PC-9 (cell line): ENCODE results near the gene EXOG. TPM values are rescaled to one million over a fixed set of nuclear protein-coding genes. Genes with fewer than 3 reads are reported as not detected.

Source experiments
- BruUV-seq: library from RNA; stranded (reverse); fragments of 400-500 nt; replicated peaks from 2 replicates; lab custom pipeline; 2021; lab: Mats Ljungman, UMichigan
- CTCF ChIA-PET: fragments of 300-600 bp; sonication (Branson Sonifier 250); formaldehyde crosslinking; loops from one replicate; lab custom pipeline; 2022; ENCODE audit warnings: antibody characterized with exemption; lab: Charles Lee
- POLR2A ChIA-PET: fragments of 300-600 bp; sonication (Branson Sonifier 250); formaldehyde crosslinking; loops from one replicate; lab custom pipeline; 2022; ENCODE audit warnings: antibody characterized with exemption; ENCODE audit not compliant: unreplicated experiment; lab: Charles Lee
- DNase-seq, 2 experiments: peaks; one replicate each; pipeline versions ENCODE4 v3.0.0 to v3.0.0-alpha.2; 2015 to 2022; ENCODE audit warnings: mixed read lengths in 1 of 2
- H2AFZ ChIP-seq: fragments of 200-600 bp; sonication (generic); 2 replicates; pipeline ENCODE4 v1.8.1; 2017; ENCODE audit warnings: antibody characterized with exemption
- H3F3A ChIP-seq: fragments of 200-600 bp; sonication (generic); 2 replicates; pipeline ENCODE4 v1.8.1; 2017; ENCODE audit warnings: antibody characterized with exemption, mild to moderate bottlenecking, low read depth; ENCODE audit not compliant: insufficient read depth
- H3K27ac ChIP-seq: fragments of 200-600 bp; sonication (generic); 2 replicates; pipeline ENCODE4 v1.6.1; 2016; ENCODE audit warnings: mixed run types
- H3K27me3 ChIP-seq: fragments of 200-600 bp; sonication (generic); 2 replicates; pipeline ENCODE4 v1.6.1; 2016; ENCODE audit warnings: low read depth, mixed run types; ENCODE audit not compliant: insufficient read depth
- H3K36me3 ChIP-seq: fragments of 200-600 bp; sonication (generic); 2 replicates; pipeline ENCODE4 v1.6.1; 2016; ENCODE audit warnings: low read depth, mixed run types
- H3K4me1 ChIP-seq: fragments of 200-600 bp; sonication (generic); replicated peaks from 2 replicates; pipeline ENCODE4 v1.6.1; 2016; ENCODE audit warnings: mixed run types; ENCODE audit not compliant: insufficient read depth
- H3K4me2 ChIP-seq: fragments of 200-600 bp; sonication (generic); 2 replicates; pipeline ENCODE4 v1.6.1; 2017; ENCODE audit warnings: mixed run types
- H3K4me3 ChIP-seq: fragments of 200-600 bp; sonication (generic); 2 replicates; pipeline ENCODE4 v1.6.1; 2016; ENCODE audit warnings: mixed run types
- H3K79me2 ChIP-seq: fragments of 200-600 bp; sonication (generic); 2 replicates; pipeline ENCODE4 v1.6.1; 2017; ENCODE audit warnings: low read depth, mixed run types
- H3K9me2 ChIP-seq: fragments of 200-600 bp; sonication (generic); 2 replicates; pipeline ENCODE4 v1.8.1; 2017; ENCODE audit warnings: mild to moderate bottlenecking; ENCODE audit not compliant: insufficient read depth
- H3K9me3 ChIP-seq: fragments of 200-600 bp; sonication (generic); 2 replicates; pipeline ENCODE4 v1.8.1; 2016; ENCODE audit warnings: low read depth; ENCODE audit not compliant: insufficient read depth
- H4K20me1 ChIP-seq: fragments of 200-600 bp; sonication (generic); 2 replicates; pipeline ENCODE4 v1.8.1; 2017; ENCODE audit not compliant: insufficient read depth
- EZH2 ChIP-seq: fragments of 200-600 bp; sonication (generic); IDR thresholded peaks from 2 replicates; pipeline ENCODE4 v1.8.0; 2017; ENCODE audit warnings: antibody characterized with exemption, low read depth
- intact Hi-C: fragments of 100-400 bp; cut with micrococcal nuclease; formaldehyde crosslinking; loops from one replicate; pipeline ENCODE4 v1.10.0; 2022; ENCODE audit not compliant: unreplicated experiment
- total RNA-seq: library from RNA; stranded (reverse); gene quantifications from 2 replicates; pipeline ENCODE4 v1.2.3, GENCODE V29; 2021
- TF ChIP-seq, protein P1 (sequence below): fragments of 200-600 bp; sonication (generic); conservative IDR thresholded peaks from 2 replicates; pipeline ENCODE4 v1.6.1; 2017; ENCODE audit warnings: mixed run types, antibody characterized with exemption, mild to moderate bottlenecking, moderate library complexity

EXOG gene
- total RNA-seq, 1 experiment from 2014 or later: 7.5 TPM

DNA sequence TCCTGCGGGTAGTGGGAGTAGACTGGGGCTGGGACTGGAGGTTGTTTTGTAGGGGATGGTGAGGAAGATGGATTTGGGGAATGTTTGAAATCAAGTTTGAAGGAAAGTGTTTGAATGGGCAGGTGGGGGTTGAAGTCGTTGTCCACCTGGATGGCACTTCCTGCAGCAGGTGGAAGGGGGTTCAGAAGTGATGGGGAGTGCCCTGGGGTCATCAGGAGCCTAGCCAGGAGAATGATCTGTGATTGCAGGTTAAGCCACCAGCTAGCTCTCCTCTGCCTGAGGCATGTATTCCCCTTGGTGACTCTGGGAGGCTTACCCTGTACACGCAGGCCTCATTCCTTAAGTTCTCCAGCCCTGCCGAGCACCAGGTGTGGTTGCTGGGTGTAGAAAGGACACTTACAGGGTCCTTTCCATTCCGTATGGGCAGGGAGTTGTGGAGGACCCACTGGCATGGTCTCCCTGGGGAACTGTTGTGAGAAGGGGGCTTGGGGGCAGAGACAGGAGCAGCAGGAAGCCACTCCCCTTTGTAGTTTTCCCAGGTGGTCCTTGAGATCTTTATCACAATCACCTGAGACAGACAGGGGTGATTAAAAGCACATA is 19.9 kb upstream of the EXOG start:
- H3K27ac ChIP-seq: no peak overlapping the region
- H3K27me3 ChIP-seq: no peaks in the 10 kb centered on the region
- no peaks in the 10 kb centered on the region for H3K9me3 ChIP-seq
- H2AFZ ChIP-seq: no peak overlapping the region
- intact Hi-C loops: no loop called here
- POLR2A ChIA-PET: no interaction called here
- H3K36me3 ChIP-seq: no peaks in the 10 kb centered on the region
- no peak overlapping the region for H3K4me2 ChIP-seq
- no peaks in the 10 kb centered on the region for H3K4me1 ChIP-seq
- H3K4me3 ChIP-seq: no peak overlapping the region
- CTCF ChIA-PET: no interaction called here
- no TSS peak for BruUV-seq
- no peaks in the 10 kb centered on the region; the same call in none of the 2 replicates for H4K20me1 ChIP-seq
- DNase-seq: no peak
- H3K9me2 ChIP-seq: no peaks in the 10 kb centered on the region
- H3K79me2 ChIP-seq: 0 out of 2 replicates have a peak, but pooled peaks cover 2% of the 10 kb centered on the region
- TF ChIP-seq EZH2: no peak
- TF ChIP-seq, protein P1, sequence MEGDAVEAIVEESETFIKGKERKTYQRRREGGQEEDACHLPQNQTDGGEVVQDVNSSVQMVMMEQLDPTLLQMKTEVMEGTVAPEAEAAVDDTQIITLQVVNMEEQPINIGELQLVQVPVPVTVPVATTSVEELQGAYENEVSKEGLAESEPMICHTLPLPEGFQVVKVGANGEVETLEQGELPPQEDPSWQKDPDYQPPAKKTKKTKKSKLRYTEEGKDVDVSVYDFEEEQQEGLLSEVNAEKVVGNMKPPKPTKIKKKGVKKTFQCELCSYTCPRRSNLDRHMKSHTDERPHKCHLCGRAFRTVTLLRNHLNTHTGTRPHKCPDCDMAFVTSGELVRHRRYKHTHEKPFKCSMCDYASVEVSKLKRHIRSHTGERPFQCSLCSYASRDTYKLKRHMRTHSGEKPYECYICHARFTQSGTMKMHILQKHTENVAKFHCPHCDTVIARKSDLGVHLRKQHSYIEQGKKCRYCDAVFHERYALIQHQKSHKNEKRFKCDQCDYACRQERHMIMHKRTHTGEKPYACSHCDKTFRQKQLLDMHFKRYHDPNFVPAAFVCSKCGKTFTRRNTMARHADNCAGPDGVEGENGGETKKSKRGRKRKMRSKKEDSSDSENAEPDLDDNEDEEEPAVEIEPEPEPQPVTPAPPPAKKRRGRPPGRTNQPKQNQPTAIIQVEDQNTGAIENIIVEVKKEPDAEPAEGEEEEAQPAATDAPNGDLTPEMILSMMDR: no peak
- H3F3A ChIP-seq: no peaks in the 10 kb centered on the region

DNA sequence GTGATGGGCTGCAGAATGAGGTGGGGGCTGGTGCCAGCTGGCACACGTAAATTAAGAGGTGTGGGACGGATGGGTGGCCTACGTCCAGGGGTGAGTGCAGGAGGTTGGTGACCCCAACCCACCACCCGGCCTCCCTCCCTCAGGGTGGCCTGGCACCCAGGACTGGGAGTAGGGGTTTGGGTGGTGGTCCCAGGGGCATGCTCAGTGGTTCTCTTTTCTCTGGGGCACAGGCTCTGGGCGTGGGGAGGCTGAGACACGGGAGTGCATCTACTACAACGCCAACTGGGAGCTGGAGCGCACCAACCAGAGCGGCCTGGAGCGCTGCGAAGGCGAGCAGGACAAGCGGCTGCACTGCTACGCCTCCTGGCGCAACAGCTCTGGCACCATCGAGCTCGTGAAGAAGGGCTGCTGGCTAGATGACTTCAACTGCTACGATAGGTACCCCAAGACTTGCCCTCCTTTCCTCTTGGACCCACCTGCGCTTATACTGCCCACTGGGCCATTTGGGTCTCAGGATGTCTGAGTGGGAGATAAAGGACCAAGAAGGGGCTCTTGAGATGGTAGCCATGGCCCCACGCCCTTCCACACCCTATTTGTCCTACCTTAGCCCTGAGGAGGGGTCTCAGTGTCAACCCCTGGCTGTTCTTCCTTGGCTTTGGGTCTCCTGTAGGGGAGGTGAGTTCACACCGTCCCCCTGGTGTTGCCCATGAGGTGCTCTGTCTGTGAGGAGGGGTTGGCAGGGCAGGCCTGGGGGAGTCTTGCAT is 18.9 kb upstream of the EXOG start:
- H3K27me3 ChIP-seq: no peaks in the 10 kb centered on the region
- CTCF ChIA-PET: no interaction called here
- no peak for DNase-seq
- POLR2A ChIA-PET: no interaction called here
- no peaks in the 10 kb centered on the region; the same call in 1 of the 2 replicates for H4K20me1 ChIP-seq
- 0 out of 2 replicates have a peak, but pooled peaks cover under 1% of the 10 kb centered on the region for H3K79me2 ChIP-seq
- BruUV-seq: no TSS peak
- no peaks in the 10 kb centered on the region for H3K36me3 ChIP-seq
- no peak overlapping the region for H3K27ac ChIP-seq
- no peaks in the 10 kb centered on the region for H3K9me3 ChIP-seq
- TF ChIP-seq, protein P1: no peak
- no peak for TF ChIP-seq EZH2
- H2AFZ ChIP-seq: no peak overlapping the region
- no peak overlapping the region for H3K4me3 ChIP-seq
- intact Hi-C loops: no loop called here
- no peak overlapping the region for H3K4me2 ChIP-seq
- H3F3A ChIP-seq: no peaks in the 10 kb centered on the region
- no peaks in the 10 kb centered on the region for H3K9me2 ChIP-seq
- no peaks in the 10 kb centered on the region for H3K4me1 ChIP-seq

DNA sequence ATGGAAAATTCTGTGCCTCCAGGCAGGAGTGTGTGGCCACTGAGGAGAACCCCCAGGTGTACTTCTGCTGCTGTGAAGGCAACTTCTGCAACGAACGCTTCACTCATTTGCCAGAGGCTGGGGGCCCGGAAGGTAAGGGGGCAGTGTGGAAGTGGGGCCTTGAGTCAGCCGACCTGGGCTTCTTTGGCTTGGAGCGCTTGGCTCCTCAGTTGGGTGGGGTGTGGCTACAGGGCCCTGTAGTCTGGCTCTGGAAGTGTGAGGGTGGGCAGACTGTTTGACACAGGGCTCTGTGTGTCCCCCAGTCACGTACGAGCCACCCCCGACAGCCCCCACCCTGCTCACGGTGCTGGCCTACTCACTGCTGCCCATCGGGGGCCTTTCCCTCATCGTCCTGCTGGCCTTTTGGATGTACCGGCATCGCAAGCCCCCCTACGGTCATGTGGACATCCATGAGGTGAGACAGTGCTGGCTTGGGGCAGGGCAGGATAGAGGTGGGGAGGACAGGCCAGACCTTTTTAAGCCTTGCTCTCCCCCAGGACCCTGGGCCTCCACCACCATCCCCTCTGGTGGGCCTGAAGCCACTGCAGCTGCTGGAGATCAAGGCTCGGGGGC is 18.2 kb upstream of the EXOG start:
- H3K9me3 ChIP-seq: no peaks in the 10 kb centered on the region
- H3K4me3 ChIP-seq: no peak overlapping the region
- no peak overlapping the region for H3K27ac ChIP-seq
- TF ChIP-seq EZH2: no peak
- TF ChIP-seq, protein P1: no peak
- no peaks in the 10 kb centered on the region; the same call in 1 of the 2 replicates for H4K20me1 ChIP-seq
- BruUV-seq: no TSS peak
- no peak for DNase-seq
- no peak overlapping the region for H2AFZ ChIP-seq
- H3K27me3 ChIP-seq: no peaks in the 10 kb centered on the region
- CTCF ChIA-PET: no interaction called here
- no peaks in the 10 kb centered on the region for H3K4me1 ChIP-seq
- H3K4me2 ChIP-seq: no peak overlapping the region
- H3K79me2 ChIP-seq: no peaks in the 10 kb centered on the region
- no peaks in the 10 kb centered on the region for H3K36me3 ChIP-seq
- H3F3A ChIP-seq: no peaks in the 10 kb centered on the region
- POLR2A ChIA-PET: no interaction called here
- no peaks in the 10 kb centered on the region for H3K9me2 ChIP-seq
- intact Hi-C loops: loop anchor here (2.0 kb wide), 2 partner anchors 131 to 473 kb away; partner anchors contain the start of gene XYLB
